GM15510 (cell line): ENCODE data around the gene FBLN2.

Experiments
- POLR2A ChIP-seq: IDR thresholded peaks from 3 replicates; pipeline ENCODE4 v1.6.1; 2011; ENCODE audit warnings: borderline replicate concordance; ENCODE audit not compliant: insufficient read length; ENCODE audit errors: extremely low read depth

FBLN2 gene

GRCh38 chr3:13550791-13551360, 2.0 kb downstream of the FBLN2 start:
- no peak for TF ChIP-seq POLR2A

DNA sequence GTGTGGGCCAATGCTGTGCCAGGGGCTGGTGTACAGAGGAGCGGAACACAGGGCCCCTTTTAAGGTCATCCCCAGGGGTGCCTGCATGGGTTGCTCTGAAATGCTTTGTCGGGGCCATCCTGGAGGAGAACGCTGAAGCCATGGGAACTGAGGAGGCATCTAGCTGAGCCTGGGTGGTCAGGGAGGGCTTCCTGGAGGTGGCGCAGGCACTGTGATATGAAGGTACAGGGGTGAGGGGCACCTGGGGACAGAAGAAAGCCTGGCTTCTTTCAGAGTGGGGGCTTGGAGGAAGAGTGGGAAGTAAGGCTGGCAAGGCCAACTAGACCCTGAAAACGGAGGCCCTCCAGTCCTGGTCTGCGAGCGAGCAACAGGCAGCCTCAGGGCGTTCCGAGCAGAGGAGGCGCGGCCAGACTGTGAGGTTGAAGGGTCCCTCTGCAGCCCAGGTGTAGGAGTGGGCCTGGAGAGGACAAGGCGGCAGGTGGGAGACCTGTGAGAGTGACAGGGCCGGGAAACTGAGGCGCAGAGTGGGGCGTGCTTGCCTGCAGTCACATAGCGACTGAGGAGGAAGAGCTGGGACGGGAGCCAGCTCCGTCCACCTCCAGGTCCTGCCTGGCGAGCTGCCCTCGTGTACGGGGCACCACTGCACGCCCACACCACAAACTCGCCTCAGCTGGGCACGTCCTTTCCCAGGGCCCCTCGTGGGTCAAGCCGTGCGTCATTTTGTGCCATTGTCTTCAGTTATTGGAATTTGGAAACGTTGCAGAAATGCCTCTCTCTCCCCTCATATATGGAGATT, 4.1 kb downstream of the FBLN2 start:
- no peak for TF ChIP-seq POLR2A

DNA sequence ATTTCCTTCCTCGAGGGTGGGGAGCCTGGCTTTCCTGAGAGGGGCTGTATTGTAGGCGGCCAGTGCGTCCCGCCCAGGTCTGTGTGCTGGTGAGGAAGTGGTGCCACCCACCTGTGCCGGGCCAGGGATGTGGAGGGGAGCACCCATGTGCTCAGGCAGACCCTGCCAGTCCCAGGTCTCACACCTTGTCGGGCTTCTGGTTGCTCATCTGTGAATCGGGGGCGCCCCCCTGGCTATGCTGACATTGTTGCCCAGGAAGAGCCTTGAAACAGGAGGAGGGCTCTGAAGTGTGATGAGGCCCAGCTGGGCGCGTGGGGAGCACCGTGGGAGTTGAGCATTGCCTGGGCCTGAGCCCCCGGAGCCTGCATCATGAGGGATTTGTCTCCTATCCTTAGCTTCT, 4.8 kb downstream of the FBLN2 start:
- no peak for TF ChIP-seq POLR2A

GRCh38 chr3:13555753-13556152, 6.8 kb downstream of the FBLN2 start:
- TF ChIP-seq POLR2A: no peak

DNA sequence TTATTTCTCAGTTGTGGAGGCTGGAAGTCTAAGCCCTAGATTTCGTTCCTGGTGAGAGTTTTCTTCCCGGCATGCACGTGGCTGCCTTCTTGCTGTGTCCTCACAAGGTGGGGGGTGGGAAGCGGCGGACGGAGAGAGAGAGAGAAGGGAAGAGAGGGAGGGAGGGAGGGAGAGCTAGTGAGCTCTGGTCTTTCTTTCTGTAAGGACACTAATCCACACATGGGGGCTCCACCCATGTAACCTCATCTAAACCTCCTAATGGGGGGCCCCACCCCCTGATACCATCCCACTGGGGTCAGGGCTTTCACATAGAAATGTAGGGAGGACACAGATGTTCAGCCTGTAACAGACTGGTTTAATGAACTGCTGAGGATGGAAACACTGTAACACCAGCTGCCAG, 7.3 kb downstream of the FBLN2 start:
- no peak for TF ChIP-seq POLR2A

DNA sequence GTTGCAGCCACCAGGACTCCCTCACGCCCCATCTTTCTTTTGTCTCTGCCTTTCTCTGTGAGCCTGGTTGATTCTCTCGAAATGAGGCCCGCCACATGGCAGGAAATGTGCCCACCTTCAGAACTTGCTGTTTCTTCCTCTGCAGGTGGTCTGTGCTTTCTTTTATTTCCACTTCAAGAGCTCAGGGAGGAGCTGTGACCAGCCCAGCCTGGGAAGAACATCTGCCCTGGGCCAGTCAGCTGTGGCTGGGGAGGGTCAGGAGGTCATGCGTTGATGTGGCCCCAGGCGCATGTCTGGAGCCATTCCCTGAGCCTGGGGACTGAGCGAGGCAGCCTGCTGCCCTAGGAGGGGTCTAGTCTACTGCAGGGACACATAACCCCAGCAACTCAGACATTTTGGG, 8.0 kb downstream of the FBLN2 start:
- TF ChIP-seq POLR2A: no peak

- TF ChIP-seq POLR2A: no peak
Observed at GRCh38 chr3:13557417-13557816, 8.5 kb downstream of the FBLN2 start.

DNA sequence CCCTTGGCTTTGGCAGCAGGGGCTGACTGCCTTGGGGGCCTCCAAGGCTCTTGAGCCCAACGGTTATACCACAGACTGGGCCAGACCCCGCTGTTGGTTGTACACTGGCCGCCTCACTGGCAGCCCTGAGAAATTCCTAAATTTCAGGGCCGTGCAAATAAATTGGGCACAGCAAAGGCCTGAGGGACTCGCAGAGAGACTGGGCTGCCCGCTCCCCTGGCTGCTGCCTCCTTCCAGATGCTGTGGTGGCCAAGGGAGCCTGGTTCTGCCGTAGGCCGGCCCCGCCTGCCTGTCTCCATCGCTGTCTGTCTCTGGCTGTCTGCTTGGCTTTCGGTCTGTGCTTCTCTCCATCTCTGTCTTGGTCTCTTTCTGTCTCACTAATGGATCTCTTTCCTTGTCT, 9.0 kb downstream of the FBLN2 start:
- TF ChIP-seq POLR2A: no peak

GRCh38 chr3:13558651-13559050, 9.7 kb downstream of the FBLN2 start:
- TF ChIP-seq POLR2A: no peak

DNA sequence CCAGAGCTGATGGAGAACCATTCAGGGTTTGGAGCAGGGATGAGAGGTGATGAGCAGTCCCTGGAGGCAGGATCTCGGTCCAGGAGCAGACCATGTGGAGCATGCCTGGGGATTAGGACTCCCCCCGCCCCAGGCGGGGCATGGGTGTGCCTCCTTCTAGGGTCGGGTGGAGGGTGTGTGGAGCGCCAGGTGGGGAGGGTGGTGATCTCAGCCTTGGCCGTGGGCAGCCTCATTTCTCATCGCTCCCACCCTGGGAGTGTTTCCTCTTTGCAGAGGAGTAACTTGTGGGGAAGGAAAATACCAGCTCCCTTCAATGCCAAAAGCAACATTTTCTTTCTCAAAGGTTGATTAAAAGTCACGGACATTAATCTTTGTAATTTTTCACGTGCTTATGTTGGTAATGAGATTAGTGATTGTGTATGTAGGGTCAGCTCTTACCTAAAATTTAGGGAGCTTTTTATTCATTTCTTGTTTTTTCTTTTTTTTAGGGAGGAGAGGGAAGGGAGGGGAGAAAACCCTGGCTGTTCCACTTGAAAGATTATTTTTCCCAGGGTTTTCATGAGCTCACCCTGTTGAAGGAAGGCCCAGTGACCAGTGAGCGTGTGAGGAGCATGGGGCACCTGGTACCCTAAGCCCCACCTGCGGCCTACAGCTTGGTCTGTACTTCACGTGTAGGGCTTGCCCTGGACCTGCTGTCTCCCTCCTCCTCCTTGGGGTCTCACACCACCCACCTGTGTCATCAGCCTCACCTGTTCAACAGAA, 11.0 kb downstream of the FBLN2 start:
- no peak for TF ChIP-seq POLR2A

DNA sequence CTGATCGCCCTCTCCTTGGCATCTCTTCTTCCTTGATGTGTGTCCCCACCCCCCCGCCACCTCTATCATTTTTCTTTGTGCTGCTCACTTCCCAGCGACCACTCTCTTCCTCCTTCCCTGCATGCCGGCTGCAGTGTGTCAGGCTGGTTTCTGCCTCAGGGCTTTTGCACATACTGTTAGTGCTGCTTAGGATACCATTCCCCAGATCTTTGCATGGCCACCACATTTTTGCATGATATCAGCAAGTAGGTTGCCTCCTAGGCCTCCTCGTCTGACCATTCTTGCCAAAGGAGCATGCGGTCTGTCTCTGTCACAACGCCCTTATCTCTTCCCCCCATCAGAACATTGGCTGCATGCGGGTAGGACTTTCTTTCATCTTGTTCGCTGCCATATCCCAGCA, 12.5 kb downstream of the FBLN2 start:
- TF ChIP-seq POLR2A: no peak

GRCh38 chr3:13561967-13562366, 13.0 kb downstream of the FBLN2 start:
- TF ChIP-seq POLR2A: no peak

GRCh38 chr3:13563321-13563720, 14.4 kb downstream of the FBLN2 start:
- no peak for TF ChIP-seq POLR2A

DNA sequence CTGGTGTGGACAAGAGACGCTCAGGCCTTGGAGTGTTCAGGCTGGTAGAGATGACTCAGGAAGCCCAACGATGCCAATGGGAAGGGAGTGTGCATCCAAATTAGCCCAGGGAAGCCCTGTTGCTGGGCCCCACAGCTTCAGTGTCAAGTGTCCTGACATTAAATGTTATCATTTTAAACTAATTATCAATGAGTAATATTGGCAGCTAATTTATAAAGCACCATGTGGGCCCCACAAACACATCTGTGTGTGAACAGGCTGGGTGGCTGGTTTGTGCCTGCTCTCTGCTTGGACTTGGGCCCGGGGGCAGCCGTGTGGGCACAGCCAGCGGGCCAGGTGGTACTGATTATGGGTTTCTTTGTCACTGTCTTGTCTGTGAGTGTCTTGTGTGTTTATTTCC, 15.0 kb downstream of the FBLN2 start:
- no peak for TF ChIP-seq POLR2A

DNA sequence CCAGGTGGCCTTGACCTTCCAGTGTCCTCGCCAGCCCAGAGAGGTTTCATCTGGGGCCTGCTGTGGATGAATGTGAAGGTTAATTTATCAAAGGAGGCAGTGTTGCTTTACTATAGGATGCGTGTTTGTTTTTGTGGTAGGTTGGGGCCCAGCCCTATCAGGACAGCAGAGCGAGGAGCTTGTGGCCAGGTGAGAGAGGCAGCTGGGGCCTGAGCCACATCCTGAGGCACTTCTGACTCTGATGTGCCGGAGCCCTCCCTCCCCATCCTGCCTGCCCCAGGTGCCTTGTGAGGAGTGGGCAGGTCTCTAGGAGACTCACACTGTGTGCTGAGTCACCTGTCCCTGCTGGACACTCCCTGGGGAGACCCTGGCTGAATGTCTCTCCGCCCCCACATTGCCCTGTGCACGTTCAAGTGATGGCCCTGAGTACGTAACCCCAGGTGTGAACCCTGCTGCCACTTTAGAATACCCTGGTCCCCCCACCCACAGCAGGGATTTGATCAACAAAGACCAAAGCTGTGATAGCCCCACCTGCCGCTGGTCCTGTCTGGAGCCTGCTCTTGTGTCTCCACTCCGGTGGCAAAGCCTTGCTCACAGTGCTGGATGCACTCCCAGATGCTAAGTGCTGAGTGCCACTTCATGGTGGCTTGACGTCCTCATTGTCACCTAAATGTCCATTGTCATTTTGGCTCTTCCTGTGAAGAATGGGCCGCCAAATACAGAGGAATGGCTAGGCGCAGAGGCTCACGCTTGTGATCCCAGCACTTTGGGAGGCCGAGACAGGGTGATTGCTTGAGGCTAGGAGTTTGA, 16.0 kb downstream of the FBLN2 start:
- no peak for TF ChIP-seq POLR2A
